ENCODE data around the gene CD2.
A peak's percentile ranks its signal among the peaks of the same experiment; 100 is the strongest.

Gene CD2

GRCh38 chr1:116760996-116761665 lies 6.9 kb downstream of the CD2 start:
- DNase-seq: no peak

DNA sequence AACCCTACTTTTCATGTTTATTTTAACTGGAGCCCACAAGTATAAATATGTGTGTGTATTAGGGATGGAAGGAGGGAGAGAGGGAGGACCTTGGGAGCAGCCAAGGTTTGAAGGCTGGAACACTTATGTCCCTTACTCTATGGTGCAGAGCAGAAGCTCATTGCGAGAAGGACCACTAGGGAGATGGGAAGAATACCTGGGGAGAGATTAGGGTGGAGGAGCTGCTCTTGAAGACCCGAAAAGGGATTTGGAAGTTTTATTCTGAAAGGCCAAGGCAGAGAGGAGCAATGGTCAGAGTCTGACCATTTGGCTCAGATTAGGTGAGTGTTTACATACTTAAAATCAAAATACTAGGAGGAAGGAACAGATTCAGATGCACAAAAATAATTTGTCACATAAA lies 8.1 kb downstream of the CD2 start:
- DNase-seq: no peak

DNA sequence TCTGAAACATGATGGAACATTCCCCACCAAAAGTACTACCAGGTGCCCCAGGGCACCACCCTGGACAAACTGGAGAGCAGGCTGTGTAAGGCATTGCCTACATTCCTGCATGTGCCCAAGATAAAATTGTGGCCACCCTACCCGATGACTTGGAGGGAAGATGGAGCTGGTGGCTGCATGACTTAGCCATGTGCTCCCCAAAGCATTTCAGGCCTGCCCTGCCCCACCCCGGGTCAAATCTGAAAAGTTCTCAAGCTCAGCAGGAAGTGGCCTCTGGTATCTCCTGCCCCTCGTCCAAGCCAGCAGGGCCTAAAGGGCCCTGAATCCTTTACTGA lies 8.5 kb downstream of the CD2 start:
- no peak for DNase-seq

GRCh38 chr1:116763116-116763786 lies 9.0 kb downstream of the CD2 start:
- DNase-seq: no peak

- DNase-seq: no peak
Measured at GRCh38 chr1:116763787-116764465, 9.7 kb downstream of the CD2 start.

- DNase-seq: no peak
Measured at GRCh38 chr1:116764466-116764898, 10.3 kb downstream of the CD2 start.

GRCh38 chr1:116764906-116765862 lies 11.0 kb downstream of the CD2 start:
- DNase-seq: no peak

DNA sequence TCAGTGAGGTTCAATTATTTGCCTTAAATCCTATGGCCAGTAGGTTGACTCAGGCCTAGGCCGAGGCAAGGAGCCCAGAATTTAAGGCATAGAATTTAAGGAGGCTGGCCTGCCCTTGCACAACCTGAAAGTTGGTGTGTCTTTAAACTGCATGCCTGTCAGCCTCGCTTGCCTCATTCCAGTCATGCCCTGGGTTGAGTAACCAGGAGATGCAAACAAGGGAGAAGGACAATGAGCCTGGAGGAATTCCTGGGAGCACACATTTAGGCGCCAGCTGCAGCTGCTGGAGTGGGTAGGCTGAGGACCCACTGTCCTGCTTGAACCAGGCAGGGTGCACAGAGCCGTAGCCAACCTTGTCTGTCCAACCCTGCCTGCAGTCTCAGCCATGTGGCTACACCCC lies 11.7 kb downstream of the CD2 start:
- DNase-seq: peak; percentile 33

- peak; percentile 75 for DNase-seq
Measured at GRCh38 chr1:116766616-116767469, 12.6 kb downstream of the CD2 start.

- no peak for DNase-seq
Measured at GRCh38 chr1:116767782-116768382, 13.7 kb downstream of the CD2 start.

GRCh38 chr1:116768416-116769103 lies 14.3 kb downstream of the CD2 start:
- no peak for DNase-seq

GRCh38 chr1:116769104-116769452 lies 14.8 kb downstream of the CD2 start:
- DNase-seq: no peak

DNA sequence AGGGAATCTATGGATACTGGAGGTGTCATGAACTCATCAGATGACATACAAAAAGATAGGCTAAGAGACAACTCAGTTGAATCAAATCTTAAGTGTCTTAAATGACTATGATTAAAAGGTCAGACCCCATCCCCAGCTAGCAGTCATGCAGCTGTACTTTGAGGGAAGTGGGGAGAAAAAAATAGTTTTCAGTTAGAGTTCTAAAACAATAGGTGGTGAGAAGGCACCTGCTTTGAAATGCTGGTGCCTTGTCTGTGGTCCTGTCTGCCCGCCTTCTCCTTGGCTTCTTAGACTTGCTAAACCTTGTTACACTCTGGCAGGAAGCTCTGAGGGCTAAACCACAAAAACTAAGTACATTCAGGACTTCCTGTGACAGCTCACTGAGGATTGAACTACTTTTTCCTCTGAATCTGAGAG lies 15.3 kb downstream of the CD2 start:
- peak; percentile 53 for DNase-seq

- no peak for DNase-seq
Measured at GRCh38 chr1:116769994-116770393, 15.8 kb downstream of the CD2 start.

DNA sequence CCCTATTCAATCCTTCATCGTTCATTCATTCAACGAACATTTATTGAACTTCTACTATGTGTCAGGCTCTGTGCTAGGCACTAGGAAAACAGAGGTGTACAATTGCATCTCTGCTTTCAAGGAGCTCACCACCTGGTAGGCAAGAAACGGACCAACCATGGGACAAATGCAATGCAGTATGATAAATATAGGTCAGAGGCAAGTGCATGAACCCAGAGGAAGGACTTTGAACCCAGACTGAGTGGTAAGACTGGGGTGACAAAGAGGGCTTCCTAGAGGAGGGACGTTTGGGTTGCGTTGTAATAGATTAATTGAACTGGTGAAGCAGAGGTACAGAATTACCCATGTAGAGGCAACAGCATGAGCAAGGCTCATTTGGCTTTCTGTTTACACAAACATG lies 16.4 kb downstream of the CD2 start:
- DNase-seq: no peak

DNA sequence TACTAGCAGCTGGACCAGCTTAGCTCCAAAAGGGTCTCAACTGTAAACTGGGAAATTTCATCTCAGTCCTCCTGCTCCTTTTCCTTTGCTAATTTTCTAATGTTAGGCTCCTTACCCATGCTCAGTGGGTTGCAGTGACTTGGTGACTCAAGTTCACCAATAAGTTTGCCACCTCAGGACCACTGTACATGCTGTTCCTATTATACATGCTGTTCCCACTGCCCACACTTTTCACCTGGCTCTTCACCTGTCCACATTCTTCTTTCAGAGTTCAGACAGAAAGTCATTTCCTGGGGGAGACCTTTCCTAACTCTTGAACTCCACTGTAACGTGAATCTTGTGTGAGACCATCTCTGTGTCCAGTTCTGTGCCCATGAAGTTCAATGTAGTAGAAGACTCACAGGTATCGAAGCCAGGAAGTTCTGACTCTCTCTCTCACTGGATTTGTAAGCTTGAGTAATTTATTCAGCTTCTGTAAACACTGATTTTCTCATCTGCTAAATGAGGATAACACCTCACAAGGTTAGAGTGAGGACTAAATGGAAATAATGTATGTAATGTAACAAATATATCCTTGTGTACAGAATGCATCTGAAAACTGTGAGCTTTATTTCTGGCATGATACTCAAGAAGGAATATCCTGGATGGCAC lies 17.9 kb downstream of the CD2 start:
- DNase-seq: no peak

DNA sequence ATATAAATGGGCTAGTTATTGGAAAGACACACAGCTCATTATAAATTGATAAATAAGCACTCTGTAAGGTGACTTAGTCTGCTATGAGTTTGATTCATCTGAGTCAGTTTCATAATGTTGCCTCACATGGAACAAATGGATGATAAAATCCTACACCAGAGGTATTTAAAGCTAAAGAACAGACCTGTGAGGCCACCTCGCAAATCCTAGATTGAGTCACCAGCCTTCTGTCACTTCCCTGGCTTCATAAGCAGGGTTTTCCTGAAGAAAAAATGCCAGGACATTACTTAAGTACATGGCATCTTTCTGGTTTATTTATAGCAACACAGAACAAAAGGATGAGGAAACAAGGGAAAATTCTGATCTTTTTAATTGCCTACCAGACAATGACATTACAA lies 18.4 kb downstream of the CD2 start:
- DNase-seq: peak; percentile 56

GRCh38 chr1:116775116-116775752 lies 21.0 kb downstream of the CD2 start:
- DNase-seq: no peak
